HG03135 (cell line): ENCODE measurements around the gene KIAA0232.
"Not testable (repeated sequence)": the region's sequence is repeated elsewhere in the genome, so short reads cannot be mapped to it uniquely, and the experiment has no call there.

Experiments
- ATAC-seq: cut with Tn5 transposase; IDR thresholded peaks from one replicate; pipeline ENCODE4 v1.9.1; 2021; ENCODE audit warnings: mild to moderate bottlenecking, moderate library complexity; ENCODE audit not compliant: unreplicated experiment

Gene KIAA0232

DNA sequence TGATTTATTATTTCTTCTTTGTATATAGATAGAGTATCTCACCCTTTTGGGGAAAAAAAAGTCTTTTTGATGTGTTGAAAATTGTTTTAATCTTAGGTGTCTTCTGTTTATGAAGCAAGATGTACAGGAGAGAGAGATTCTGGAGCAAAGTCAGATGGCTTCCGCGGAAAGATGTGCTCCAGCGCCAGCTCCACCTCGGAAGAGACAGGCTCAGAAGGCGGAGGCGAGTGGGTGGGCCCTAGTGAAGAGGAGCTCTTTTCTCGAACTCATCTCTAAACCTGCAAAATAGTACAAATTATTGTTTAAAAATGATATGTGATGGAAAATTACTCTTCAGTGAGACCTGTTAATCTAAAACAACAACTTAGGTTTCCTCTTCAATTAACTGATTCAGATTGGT, 98.2 kb downstream of the KIAA0232 start:
- no peak for ATAC-seq

DNA sequence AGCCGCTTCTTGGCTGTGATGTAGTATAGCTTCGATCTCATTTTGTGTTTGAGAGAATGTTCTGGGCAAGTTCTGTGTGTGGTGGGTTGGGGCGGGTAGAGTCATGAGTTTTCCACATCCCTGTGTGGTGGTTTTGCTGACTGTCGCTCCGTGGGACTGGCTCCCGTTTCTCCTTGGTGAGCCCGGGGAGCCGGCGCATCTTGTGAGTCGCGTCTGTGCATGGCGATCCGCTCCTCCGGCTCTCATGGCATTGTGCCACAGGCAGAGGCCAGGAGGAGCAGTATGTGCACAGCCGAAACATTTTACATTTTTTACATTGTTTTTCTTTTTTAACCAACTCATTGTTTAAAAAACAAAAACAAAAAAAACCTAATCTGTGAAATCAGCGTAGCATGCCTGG, 99.4 kb downstream of the KIAA0232 start:
- ATAC-seq: no peak

- ATAC-seq: no peak
These were observed 101.9 kb downstream of the KIAA0232 start for GRCh38 chr4:6884341-6884870.

DNA sequence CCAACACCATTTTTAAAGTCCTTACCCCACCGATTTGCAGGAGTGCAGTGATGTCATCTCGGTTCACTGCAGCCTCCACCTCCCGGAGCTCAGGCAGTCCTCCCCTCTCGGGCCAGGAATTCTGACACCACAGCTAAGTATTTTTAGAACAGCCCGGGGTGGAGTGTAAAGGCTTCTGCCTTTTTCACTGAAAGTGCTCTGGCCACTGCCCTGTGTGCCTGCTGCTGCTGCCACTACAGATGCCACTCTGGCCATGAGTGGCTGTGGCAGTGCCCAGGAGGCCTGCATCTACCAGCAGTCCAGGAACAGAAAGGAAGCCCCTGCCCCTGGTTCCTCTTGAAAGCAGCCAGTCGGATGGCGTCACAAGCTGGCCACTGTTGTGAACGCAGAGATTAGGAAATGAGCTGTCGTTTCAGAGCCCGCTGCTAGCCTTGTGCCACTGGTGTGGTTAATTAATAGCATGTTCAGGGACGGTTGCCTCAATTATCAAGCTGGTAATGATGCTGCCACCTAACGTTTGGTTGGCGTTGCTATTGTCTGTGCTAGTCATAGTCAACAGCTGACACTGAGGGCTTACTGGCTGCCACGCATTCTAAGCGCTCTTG, 103.5 kb downstream of the KIAA0232 start:
- ATAC-seq: no peak

GRCh38 chr4:6886886-6887285, 104.4 kb downstream of the KIAA0232 start:
- no peak for ATAC-seq

- ATAC-seq: no peak
These were observed 105.3 kb downstream of the KIAA0232 start for GRCh38 chr4:6887591-6888371.

DNA sequence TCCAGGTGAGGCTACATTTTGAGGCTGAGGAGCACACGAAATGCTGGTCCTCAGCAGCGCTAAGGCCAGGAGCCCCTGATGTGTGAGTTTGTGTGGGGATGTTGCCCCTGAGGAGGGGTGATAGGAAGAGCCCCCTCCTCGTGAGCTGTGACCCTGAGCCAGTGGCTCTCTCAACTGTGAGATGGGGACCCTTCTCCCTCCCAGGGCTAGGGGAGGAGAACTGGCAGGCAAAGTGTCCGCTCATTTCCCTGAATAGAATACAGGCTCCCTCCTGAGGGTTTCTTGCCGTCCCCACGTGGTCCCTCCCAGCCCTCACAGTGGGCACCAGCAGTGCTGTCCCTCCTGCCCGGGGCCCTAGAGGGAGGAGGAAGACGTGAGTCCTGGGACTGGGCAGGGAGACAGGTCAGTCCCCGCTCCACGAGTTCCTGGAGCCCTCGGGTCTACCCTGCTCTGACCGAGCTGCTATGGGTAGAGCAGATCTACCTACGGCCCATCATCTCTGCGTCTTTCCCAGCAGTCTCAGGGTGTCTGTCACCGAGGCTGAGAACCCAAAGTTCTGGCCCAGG, 106.1 kb downstream of the KIAA0232 start:
- ATAC-seq: no peak

DNA sequence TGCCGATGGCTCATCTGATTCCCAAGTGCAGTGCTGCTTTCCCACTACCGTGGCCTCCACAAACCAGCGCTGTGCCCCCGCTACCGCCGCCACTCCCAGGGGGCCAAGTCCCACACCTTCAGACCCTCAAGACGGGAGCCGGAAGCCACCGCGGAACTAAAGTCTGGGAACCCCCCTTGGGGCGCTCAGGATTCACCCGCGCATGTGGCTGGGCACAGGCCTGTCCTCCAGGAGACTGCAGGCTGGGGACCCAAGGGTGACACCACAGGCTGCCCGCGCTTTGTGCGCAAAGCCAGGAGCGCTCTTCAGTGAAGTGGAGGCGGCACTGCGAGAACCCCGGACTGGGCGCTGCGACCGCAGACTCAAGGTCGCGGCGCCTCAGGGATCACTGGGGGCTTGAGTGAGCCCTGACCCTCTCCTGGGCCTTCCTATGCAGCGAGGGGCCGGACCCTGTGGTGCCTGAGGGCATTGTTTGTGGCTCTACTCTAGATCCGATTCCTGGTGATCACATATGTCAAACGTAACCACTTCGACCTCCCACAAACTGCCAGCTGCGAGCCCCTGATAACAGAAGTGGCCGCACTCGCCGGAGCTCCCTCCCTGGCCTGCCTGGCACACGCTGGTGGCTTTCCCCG, 106.7 kb downstream of the KIAA0232 start:
- ATAC-seq: no peak

- no peak for ATAC-seq
These were observed 107.3 kb downstream of the KIAA0232 start for GRCh38 chr4:6889736-6890324.

- ATAC-seq: no peak
These were observed 107.8 kb downstream of the KIAA0232 start for GRCh38 chr4:6890358-6890757.

GRCh38 chr4:6890971-6891370, 108.4 kb downstream of the KIAA0232 start:
- not testable (repeated sequence) for ATAC-seq

DNA sequence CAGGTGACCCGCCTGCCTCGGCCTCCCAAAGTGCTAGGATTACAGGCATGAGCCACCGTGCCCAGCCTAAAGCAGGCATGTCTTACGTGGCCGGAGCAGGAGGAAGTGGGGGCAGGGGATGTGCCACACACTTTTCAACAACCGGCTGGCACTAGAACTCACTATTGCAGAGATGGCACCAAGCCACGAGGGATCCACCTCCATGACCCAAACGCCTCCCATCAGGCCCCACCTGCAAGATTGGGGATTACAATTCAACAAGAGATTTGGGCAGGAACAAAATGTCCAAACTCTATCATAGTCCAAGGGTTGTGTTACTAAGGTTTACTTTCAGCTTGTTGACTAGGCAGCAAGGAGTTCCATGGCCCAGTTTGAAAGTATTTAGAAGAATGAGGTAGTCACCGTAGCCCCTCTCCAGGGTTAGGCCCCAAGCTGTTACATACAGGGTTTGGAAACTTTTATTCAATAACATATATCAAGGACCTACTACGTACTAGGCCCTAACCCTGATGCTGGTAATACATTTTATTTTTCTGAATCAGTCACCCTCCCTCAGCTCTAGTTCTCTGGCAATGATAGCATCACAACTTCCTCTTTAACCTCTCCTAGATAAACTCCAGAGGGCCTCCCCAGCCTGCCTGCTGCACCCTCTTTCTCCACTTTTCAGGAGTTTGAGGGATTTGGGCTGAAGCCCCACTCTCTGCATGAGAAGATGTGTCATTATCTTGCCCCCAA, 109.1 kb downstream of the KIAA0232 start:
- no peak for ATAC-seq

DNA sequence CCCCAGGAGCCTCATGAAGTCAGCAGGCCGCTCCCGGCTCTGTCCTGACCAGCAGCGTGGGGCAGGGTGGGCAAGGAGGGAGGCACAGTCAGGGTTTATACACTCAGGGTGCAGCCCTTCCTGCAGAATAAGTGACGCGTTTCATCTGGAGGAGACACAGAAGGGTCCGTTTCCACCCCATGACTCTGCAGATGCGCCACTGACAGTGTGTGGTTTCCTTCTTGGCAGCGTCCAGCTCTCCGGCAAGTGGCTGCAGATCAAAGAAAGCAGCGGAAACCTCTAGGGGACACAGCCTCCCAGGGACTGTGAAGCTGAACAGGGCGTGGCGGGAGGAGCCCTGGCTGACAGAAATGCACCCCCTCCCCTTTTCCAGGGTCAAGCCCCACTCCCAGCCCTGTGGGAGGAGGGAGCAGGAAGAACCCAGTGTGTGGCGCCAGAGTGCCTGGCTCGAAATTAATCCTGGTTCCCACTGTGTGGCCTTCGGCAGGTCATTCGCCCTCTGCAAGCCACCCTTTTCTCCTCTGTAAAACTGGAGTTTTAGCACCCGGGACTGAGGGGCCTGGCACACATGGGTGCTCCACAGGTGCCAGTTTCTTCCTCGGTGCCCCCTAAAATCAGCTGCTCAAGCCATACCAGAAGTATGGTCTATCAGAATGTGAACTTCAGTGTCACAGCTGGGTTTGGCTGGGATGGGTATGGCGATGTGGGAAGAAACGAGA, 109.8 kb downstream of the KIAA0232 start:
- no peak for ATAC-seq

- no peak for ATAC-seq
These were observed 110.3 kb downstream of the KIAA0232 start for GRCh38 chr4:6892909-6893202.

- ATAC-seq: no peak
These were observed 111.0 kb downstream of the KIAA0232 start for GRCh38 chr4:6893449-6894085.

GRCh38 chr4:6894086-6894478, 111.6 kb downstream of the KIAA0232 start:
- no peak for ATAC-seq

DNA sequence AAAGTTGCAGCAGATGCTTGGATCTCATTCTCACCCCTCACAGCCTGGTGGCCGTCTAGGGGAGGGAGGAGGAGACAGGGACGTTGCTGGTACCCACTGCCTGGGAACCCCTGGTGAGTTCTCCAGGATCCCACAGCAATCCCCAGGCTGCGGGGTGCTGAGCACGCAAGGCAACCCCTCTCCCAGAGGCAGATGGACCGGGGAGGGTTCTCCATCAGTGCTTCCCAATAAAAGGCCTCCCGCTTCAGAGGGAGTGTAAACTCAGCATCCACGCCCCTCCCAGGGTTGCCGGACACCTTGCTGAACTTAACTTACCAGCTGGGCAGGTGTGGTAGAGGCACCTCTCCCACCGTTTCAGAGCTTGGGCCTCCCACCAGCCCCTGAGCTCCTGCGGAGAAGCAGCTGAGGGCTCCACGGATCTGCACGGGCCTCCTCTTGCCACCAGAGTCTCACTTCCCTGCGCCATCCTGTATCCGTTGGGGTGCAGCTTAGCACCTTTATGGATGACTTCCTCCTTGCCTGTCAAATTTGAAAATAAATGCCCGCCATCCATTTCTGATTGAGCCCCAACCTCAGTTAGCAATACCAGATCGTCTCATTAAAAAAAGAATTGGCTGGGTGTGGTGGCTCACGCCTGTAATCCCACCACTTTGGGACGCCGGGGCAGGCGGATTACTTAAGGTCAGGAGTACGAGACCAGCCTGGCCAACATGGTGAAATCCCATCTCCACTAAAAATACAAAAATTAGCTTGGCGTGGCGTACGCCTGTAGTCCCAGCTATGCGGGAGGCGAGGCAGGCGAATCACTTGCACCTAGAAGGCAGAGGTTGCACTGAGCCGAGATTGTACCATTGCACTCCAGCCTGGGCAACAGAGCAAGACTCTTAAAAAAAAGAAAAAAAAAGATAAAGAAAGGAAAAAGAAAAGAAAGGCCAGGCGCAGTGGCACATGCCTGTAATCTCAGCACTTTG, 112.3 kb downstream of the KIAA0232 start:
- no peak for ATAC-seq

DNA sequence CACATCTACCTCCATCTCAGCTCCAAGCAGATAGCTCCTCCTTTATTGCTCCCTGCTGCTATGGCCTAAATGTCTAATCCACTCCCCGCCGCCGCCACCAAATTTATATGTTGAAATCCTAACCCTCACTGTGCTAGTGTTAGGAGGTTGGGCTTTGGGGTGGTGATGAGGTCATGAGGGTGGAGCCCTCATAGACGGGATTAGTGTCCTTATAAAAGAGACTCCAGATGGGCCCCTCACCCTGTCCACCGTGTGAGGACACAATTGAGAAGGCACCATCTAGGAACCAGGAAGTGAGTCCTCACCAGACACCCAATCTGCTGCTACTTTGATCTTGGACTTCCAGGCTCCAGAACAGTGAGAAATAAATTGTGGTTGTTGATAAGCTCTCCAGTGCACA, 113.5 kb downstream of the KIAA0232 start:
- ATAC-seq: no peak
